GM19025 (cell line): ENCODE measurements around the gene PLEKHA6.
"Not testable (repeated sequence)": the region's sequence is repeated elsewhere in the genome, so short reads cannot be mapped to it uniquely, and the experiment has no call there.

Source experiments
- ATAC-seq: cut with Tn5 transposase; IDR thresholded peaks from one replicate; pipeline ENCODE4 v1.9.1; 2021; ENCODE audit warnings: mild to moderate bottlenecking, low read depth, moderate library complexity; ENCODE audit not compliant: unreplicated experiment

PLEKHA6 gene

GRCh38 chr1:204318324-204318723, 41.4 kb downstream of the PLEKHA6 start:
- no peak for ATAC-seq

GRCh38 chr1:204317170-204317569, 42.6 kb downstream of the PLEKHA6 start:
- ATAC-seq: no peak

DNA sequence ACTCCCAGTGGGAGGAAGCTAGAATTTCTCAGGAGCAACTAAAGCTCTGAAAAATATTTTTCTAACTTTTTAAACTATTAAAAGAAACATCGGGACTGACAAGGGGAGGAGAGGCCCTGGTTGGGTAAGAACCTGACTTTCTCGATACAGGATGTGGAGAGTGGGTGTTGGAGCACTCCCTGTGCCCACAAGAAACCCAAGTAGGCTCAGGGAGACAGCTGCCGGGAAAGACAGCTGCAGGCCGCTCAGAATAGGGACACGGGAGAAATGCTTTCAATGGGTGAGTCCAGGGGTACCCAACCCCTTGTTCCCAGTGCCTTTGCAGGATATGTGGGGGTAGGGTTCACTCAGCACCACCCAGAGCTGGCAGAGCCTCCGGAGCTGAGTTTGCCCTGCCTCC, 43.6 kb downstream of the PLEKHA6 start:
- ATAC-seq: no peak

DNA sequence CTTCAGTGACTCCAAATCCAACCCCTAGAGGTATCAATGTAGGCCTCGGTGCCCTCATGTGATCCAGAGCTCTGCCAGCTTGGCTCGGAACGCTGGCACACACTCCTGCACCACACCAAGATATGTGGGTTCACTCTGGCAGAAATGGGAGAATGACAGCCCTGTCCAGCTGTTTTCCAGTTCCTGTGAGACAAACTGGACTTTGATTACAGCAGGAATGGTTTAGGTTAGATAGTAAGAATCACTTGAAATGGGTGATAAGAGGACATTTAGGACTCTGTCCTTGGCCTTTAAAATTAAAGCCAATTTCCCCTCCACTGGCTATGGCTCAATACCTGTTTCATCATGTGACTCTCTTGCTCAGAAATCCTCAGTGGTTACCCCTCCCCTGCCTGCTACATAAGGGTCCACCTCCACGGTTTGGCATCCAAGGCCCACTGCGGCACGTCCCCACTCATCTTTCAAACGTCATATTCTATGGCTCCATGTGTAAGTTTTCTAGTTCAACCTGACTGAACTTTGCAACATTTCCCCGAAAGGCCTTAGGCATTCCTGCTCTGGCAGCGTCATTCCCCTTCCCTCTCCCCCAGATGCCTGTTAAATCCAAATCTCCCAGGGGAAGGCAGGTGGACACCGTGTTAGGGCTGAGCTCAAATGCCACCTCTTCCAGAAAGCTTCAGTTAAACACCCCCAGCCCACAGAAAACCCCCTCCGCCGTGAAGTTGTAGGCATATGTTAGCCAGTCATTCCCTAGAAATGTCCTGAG, 44.7 kb downstream of the PLEKHA6 start:
- ATAC-seq: no peak

GRCh38 chr1:204314171-204314892, 45.4 kb downstream of the PLEKHA6 start:
- ATAC-seq: no peak

GRCh38 chr1:204313675-204314074, 46.1 kb downstream of the PLEKHA6 start:
- ATAC-seq: no peak

DNA sequence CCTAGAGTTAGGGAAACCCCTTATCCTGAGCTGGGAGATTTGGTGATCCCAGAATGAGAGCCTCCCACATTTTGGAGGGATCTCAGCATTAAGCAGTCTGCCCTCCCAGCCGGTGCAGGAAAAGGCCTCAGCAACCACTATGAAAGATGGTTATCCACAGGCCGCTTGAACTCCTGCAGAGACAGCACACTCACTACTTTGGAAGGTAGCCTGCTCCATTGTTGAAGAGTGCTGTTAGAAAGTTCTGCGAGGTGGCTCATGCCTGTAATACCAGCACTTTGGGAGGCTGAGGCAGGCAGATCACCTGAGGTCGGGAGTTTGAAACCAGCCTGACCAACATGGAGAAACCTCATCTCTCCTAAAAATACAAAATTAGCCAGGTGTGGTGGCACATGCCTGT, 48.8 kb downstream of the PLEKHA6 start:
- not testable (repeated sequence) for ATAC-seq

- ATAC-seq: no peak
Measured at GRCh38 chr1:204308023-204308628, 51.6 kb downstream of the PLEKHA6 start.

GRCh38 chr1:204307334-204307883, 52.3 kb downstream of the PLEKHA6 start:
- ATAC-seq: no peak

DNA sequence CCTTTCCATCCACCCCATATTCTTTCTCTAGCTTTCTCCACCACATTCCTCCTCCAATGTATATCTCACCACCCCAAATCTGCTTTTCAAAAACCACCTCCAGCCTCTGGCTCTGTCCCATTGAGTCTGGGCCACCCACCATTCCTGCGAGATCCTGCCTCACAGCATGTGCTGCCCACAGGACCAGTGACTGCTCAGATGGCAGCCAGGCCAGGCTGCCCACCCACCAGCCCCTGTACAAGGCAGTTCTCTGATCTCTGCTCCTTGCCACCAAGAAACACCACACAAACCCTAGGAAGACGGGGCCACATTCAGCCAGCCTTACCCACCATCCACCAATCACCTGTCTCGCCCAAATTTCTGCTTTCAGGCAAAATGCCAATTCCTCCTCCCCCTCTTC, 53.7 kb downstream of the PLEKHA6 start:
- no peak for ATAC-seq

DNA sequence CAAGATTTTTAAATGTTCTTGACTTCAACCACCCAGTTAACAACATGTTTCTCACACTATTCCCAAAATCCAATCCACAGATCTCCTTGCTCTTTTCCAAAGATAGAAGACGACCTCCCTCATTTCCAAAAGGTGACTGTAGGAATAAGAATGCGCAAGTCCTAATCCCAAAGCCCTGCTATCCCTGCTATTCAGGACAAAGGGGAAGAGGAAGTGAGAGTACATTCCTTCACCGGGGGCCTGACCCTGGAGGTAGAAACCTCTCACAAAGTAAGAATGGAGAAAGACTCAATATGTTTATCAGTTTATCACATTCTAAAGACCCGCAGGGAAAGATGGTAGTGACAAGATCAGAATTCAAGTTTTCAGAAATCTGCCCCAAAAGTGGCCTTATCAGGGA, 55.7 kb downstream of the PLEKHA6 start:
- ATAC-seq: no peak

- ATAC-seq: no peak
Measured at GRCh38 chr1:204302769-204303168, 57.0 kb downstream of the PLEKHA6 start.

- ATAC-seq: no peak
Measured at GRCh38 chr1:204301171-204301957, 58.4 kb downstream of the PLEKHA6 start.

DNA sequence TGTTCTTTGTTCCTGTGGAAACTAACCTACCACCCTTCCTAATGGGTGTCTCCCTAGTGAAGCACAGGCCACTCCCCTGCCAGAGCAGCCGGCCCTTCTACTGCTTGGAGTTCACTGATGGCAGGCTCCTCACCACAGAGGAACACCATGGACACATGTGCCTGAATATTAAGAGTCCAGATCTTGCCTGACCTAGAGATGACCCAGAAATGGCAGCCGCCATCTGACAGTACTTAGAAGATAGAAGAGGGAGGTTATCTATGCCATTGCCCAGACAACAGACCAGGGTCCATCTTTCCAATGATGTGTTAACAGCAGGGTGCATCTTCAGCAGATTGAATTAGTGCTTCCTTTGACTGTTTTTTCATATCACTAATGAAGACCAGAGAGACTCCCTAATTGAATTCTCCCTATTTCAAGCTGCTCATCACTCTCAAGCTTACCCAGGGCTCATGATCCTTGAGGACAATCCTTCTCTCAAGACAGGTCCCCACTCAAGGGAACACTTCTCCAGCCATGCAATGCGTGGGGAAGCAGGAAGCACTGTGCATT, 59.8 kb downstream of the PLEKHA6 start:
- ATAC-seq: no peak

DNA sequence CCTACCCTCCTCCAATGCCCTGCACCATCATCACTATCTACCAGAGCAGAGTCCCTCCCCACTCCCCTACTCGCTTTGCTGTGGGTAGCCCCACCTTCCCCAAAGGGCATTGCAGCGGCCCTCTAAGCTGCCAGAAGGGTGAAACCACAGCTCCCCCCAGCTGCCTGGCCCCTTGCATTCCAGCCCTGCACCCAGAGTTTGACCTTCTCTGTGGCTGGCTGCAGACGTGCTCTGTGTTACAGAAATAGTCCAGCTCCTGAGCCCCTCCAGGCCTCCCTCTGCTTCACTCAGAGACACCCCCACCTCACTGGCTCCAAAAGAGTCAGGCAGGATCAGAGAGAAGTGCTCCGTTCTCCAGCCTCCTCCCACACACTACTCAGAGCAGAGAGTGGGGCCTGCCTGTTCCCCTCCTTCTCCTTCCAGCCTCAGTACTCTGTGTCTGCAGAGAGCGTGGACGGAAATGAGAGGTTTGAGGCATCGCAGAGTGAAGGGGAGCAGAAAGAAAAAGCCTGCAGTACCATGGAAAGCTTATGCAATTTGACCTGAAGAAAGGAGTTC, 63.2 kb downstream of the PLEKHA6 start:
- no peak for ATAC-seq

DNA sequence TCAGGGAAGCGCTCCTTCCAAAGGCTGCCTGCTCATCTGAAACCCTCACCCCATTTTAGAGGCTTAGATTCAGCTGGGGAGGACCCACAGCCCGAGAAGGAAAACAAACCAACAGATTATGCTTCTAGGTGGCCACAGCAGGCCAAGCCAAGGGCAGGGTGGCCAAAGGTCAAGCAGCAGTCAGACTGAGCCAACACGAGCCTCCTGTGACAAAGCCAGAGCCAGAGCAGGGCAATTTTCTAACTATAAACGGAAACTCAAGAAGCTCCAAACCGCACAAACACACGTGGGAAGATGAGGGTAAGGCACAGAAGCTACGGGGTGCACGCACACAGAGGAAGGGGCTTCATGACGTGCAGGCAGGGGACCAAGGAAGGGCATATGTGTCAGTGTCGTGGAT, 64.1 kb downstream of the PLEKHA6 start:
- ATAC-seq: no peak

- ATAC-seq: no peak
Measured at GRCh38 chr1:204294357-204294756, 65.4 kb downstream of the PLEKHA6 start.

DNA sequence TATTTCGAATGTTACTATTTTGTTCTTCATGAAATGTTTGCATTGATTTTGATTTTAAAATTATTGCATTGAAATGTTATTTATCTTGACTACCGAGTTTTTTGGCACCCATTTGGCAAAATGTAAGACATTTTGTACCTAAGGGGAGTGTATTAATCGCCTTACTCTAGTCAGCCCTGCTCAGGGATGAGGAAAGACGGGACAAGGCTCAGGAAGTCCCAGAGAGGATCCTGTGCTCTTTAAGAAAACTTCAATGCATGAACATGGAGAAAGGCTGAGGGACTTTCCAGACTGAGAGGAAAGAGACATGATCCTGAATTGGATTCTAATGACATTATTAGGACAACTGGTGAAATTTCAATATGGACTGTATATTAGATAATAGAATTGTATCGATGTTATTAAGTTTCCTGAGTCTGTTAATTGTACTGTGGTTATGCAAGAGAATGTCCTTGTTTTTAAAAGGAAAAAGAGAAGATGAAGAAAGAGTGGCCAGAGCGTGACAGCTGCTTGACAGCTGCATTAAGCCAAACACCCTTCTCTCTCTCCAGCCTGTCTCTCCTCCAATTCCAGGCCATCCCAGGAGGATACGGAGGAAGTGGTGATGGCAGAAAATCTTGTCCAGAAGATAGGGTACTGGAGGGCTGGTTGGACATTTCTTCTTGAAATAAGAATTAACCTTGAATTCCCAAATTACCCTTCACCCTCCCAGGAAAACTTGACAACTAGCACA, 66.0 kb downstream of the PLEKHA6 start:
- ATAC-seq: no peak

DNA sequence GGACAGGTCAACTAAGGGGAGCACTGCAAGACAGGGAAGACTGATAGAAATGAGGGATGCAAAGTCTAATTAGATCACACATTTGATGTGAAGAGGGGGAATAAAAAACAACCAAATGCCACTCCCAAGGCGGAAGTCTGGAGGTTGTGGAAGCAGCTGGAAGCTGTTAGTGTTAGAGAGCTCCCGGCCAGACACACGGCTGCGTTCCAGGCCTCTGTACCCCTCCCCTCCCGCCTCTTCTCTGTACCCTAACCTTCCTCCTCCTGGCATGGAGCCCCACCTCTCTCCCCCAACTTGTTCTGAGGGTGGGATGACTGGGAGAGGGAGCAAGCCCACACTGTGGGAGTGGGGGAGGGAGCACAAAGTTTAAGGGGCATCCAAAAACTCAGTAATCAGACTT, 67.0 kb downstream of the PLEKHA6 start:
- ATAC-seq: no peak
